Measurements from ENCODE around the gene COX7B.

DNA sequence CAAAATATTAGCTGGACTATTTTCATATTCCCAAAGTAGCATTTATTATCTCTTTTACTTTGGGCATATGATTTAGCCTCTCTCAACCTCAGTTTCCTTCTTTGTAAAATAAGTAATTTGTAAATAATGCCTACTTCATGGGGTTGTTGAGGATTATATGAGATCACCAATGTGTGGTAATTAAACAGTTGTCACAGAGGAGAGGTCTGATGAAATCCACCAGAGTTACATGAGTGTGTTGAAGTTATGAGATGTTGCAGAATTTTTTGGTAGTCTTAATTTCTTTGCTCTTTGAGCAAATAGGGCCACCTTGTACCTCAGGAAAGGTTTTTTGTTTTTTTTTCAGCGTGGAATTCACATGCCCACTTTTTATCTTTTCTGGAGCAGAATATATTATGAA, 1.4 kb downstream of the COX7B start:
- TF ChIP-seq, protein P1, sequence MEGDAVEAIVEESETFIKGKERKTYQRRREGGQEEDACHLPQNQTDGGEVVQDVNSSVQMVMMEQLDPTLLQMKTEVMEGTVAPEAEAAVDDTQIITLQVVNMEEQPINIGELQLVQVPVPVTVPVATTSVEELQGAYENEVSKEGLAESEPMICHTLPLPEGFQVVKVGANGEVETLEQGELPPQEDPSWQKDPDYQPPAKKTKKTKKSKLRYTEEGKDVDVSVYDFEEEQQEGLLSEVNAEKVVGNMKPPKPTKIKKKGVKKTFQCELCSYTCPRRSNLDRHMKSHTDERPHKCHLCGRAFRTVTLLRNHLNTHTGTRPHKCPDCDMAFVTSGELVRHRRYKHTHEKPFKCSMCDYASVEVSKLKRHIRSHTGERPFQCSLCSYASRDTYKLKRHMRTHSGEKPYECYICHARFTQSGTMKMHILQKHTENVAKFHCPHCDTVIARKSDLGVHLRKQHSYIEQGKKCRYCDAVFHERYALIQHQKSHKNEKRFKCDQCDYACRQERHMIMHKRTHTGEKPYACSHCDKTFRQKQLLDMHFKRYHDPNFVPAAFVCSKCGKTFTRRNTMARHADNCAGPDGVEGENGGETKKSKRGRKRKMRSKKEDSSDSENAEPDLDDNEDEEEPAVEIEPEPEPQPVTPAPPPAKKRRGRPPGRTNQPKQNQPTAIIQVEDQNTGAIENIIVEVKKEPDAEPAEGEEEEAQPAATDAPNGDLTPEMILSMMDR (IDR thresholded peaks at IDR 0.05; ENCODE audit: low read depth, low read length) = no peak
- no peak for TF ChIP-seq POLR2A (IDR thresholded peaks at IDR 0.05; ENCODE audit: extremely low read depth, insufficient read length)
